Retinal pigment epithelial cell (primary cell): Measurements from ENCODE around the gene LIPT1.

Source experiments
- DNase-seq: peaks from one replicate; pipeline ENCODE4 v3.0.0-alpha.2; 2010; ENCODE audit warnings: low read depth
- H3K4me3 ChIP-seq: 2 replicates; pipeline ENCODE4 v1.5.1; 2011; ENCODE audit warnings: mild to moderate bottlenecking, low read length, control low read depth, moderate library complexity
- TF ChIP-seq, protein P1 (sequence below): conservative IDR thresholded peaks from 2 replicates; pipeline ENCODE4 v1.5.1; 2011; ENCODE audit warnings: low read depth, low read length, control low read depth, inconsistent platforms

LIPT1 gene

GRCh38 chr2:99153921-99154604, 704 bp upstream of the LIPT1 start:
- no peak for DNase-seq
- TF ChIP-seq, protein P1, sequence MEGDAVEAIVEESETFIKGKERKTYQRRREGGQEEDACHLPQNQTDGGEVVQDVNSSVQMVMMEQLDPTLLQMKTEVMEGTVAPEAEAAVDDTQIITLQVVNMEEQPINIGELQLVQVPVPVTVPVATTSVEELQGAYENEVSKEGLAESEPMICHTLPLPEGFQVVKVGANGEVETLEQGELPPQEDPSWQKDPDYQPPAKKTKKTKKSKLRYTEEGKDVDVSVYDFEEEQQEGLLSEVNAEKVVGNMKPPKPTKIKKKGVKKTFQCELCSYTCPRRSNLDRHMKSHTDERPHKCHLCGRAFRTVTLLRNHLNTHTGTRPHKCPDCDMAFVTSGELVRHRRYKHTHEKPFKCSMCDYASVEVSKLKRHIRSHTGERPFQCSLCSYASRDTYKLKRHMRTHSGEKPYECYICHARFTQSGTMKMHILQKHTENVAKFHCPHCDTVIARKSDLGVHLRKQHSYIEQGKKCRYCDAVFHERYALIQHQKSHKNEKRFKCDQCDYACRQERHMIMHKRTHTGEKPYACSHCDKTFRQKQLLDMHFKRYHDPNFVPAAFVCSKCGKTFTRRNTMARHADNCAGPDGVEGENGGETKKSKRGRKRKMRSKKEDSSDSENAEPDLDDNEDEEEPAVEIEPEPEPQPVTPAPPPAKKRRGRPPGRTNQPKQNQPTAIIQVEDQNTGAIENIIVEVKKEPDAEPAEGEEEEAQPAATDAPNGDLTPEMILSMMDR, result no peak
- H3K4me3 ChIP-seq, result peak overlapping the region; percentile 87

- H3K4me3 ChIP-seq, result no peak overlapping the region
- TF ChIP-seq, protein P1, result no peak
- no peak for DNase-seq
These were observed 2.1 kb downstream of the LIPT1 start for GRCh38 chr2:99156891-99157290.

GRCh38 chr2:99158599-99158998, 3.8 kb downstream of the LIPT1 start:
- DNase-seq, result no peak
- H3K4me3 ChIP-seq, result no peak overlapping the region
- TF ChIP-seq, protein P1, result no peak

GRCh38 chr2:99159594-99159993, 4.8 kb downstream of the LIPT1 start:
- no peak for DNase-seq
- TF ChIP-seq, protein P1, result no peak
- H3K4me3 ChIP-seq, result no peak overlapping the region

DNA sequence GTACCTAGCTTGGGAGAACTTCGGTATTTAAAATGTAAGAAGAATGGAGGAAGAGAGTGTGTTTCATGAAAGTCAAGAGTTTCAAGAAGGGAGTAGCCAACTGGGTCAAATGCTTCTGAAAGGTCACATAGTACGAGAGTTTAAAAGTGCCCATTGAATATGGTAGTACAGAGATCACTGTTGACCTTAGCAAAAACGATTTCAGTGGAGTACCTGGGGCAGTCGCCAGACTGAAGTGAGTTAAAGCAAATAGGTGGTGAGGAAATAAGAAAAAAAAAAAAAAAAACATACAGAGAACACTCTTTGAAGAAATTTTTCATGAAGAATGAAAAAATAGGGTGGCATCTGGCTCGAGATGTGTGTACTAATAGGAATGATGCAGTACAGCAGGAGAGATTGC, 11.5 kb downstream of the LIPT1 start:
- no peak for DNase-seq
- TF ChIP-seq, protein P1, result no peak

GRCh38 chr2:99169534-99169933, 14.8 kb downstream of the LIPT1 start:
- TF ChIP-seq, protein P1, result no peak
- H3K4me3 ChIP-seq, result no peak overlapping the region
- no peak for DNase-seq

More for the DNA sequence above, 11.5 kb downstream of the LIPT1 start:
- no peak overlapping the region for H3K4me3 ChIP-seq

- no peak for DNase-seq
- TF ChIP-seq, protein P1, result no peak
- no peak overlapping the region for H3K4me3 ChIP-seq
These were observed 16.8 kb downstream of the LIPT1 start for GRCh38 chr2:99171377-99172140.
